WTC11 (cell line): Measurements from ENCODE around the gene TRAF3IP1. TPM values are rescaled to one million over a fixed set of nuclear protein-coding genes. Genes with fewer than 3 reads are reported as not detected.

Experiments
- ATAC-seq: fragments of 200-7000 bp; cut with Tn5 transposase; 2 replicates; pipeline ENCODE4 v1.10.0; 2021; ENCODE audit warnings: mild to moderate bottlenecking, moderate library complexity
- CTCF ChIA-PET: fragments of 300-600 bp; sonication (Branson Sonifier 250); formaldehyde crosslinking; loops from one replicate; lab custom pipeline; 2021; ENCODE audit warnings: antibody characterized with exemption; lab: Charles Lee
- POLR2A ChIA-PET: fragments of 350-600 bp; sonication (Branson Sonifier 250); formaldehyde crosslinking; loops from one replicate; lab custom pipeline; 2021; ENCODE audit warnings: antibody characterized with exemption; lab: Charles Lee
- DNase-seq: peaks from one replicate; pipeline ENCODE4 v3.0.0; 2021; ENCODE audit warnings: low spot score
- H3K27ac Mint-ChIP-seq: 2 replicates; pipeline ENCODE4 v1.8.0; 2021; ENCODE audit warnings: mixed read lengths
- H3K27me3 Mint-ChIP-seq: 2 replicates; pipeline ENCODE4 v1.8.0; 2021; ENCODE audit warnings: low read depth, mild to moderate bottlenecking, moderate library complexity, mixed read lengths
- H3K36me3 Mint-ChIP-seq: 2 replicates; pipeline ENCODE4 v1.8.0; 2021; ENCODE audit warnings: mixed read lengths
- H3K4me1 Mint-ChIP-seq: 2 replicates; pipeline ENCODE4 v1.8.0; 2022; ENCODE audit warnings: mixed read lengths
- H3K4me3 Mint-ChIP-seq: 2 replicates; pipeline ENCODE4 v1.8.0; 2021; ENCODE audit warnings: mild to moderate bottlenecking, moderate library complexity, mixed read lengths
- H3K9me3 Mint-ChIP-seq: 2 replicates; pipeline ENCODE4 v1.8.0; 2021; ENCODE audit warnings: mixed read lengths
- ATF1 ChIP-seq: sonication (generic); formaldehyde crosslinking; IDR thresholded peaks from 2 replicates; pipeline ENCODE4 v1.8.1; 2023; ENCODE audit warnings: mild to moderate bottlenecking, moderate library complexity, missing genetic modification reagents
- FOXJ3 ChIP-seq: sonication (generic); formaldehyde crosslinking; IDR thresholded peaks from 2 replicates; pipeline ENCODE4 v1.9.0; 2021; ENCODE audit warnings: missing genetic modification reagents, mild to moderate bottlenecking, borderline replicate concordance
- FOXP1 ChIP-seq: sonication (generic); formaldehyde crosslinking; IDR thresholded peaks from 2 replicates; pipeline ENCODE4 v1.8.0; 2022; ENCODE audit warnings: missing genetic modification reagents, mild to moderate bottlenecking, moderate library complexity, borderline replicate concordance
- GABPB1 ChIP-seq: sonication (generic); formaldehyde crosslinking; IDR thresholded peaks from 2 replicates; pipeline ENCODE4 v1.8.1; 2023; ENCODE audit warnings: mild to moderate bottlenecking, missing genetic modification reagents
- JAZF1 ChIP-seq: fragments of 250-450 bp; sonication (Bioruptor Pico); IDR thresholded peaks from 2 replicates; pipeline ENCODE4 v1.9.0; 2021; ENCODE audit warnings: moderate library complexity, mild to moderate bottlenecking, inconsistent platforms
- NFATC4 ChIP-seq: fragments of 250-450 bp; sonication (Bioruptor Pico); IDR thresholded peaks from 2 replicates; pipeline ENCODE4 v1.9.0; 2021; ENCODE audit warnings: mild to moderate bottlenecking
- NFE2L1 ChIP-seq: sonication (generic); formaldehyde crosslinking; IDR thresholded peaks from 2 replicates; pipeline ENCODE4 v1.8.1; 2023; ENCODE audit warnings: missing genetic modification reagents
- NFYB ChIP-seq: sonication (generic); formaldehyde crosslinking; conservative IDR thresholded peaks from 2 replicates; pipeline ENCODE4 v1.8.0; 2022; ENCODE audit warnings: low read depth, missing genetic modification reagents
- NR3C1 ChIP-seq: sonication (generic); formaldehyde crosslinking; conservative IDR thresholded peaks from 2 replicates; pipeline ENCODE4 v1.8.1; 2023; ENCODE audit warnings: low read depth, mild to moderate bottlenecking, missing genetic modification reagents
- PRRX2 ChIP-seq: fragments of 250-450 bp; sonication (Bioruptor Pico); IDR thresholded peaks from 2 replicates; pipeline ENCODE4 v1.8.0; 2021; ENCODE audit warnings: mild to moderate bottlenecking
- TEAD1 ChIP-seq: sonication (generic); formaldehyde crosslinking; IDR thresholded peaks from 2 replicates; pipeline ENCODE4 v1.8.0; 2022; ENCODE audit warnings: mild to moderate bottlenecking, missing genetic modification reagents
- TEAD4 ChIP-seq: sonication (generic); formaldehyde crosslinking; IDR thresholded peaks from 2 replicates; pipeline ENCODE4 v1.8.0; 2022; ENCODE audit warnings: mild to moderate bottlenecking, missing genetic modification reagents
- total RNA-seq: library from RNA; stranded (reverse); gene quantifications from 3 replicates; pipeline ENCODE4 v1.2.3, GENCODE V29; 2021
- TF ChIP-seq, protein P1 (sequence below): sonication (generic); formaldehyde crosslinking; IDR thresholded peaks from 2 replicates; pipeline ENCODE4 v1.8.0; 2023; ENCODE audit warnings: mild to moderate bottlenecking, missing genetic modification reagents
- TF ChIP-seq, protein P2 (sequence below): fragments of 250-450 bp; sonication (Bioruptor Pico); IDR thresholded peaks from 2 replicates; pipeline ENCODE4 v1.9.0; 2021; ENCODE audit warnings: mild to moderate bottlenecking
- TF ChIP-seq, protein P3 (sequence below): sonication (generic); formaldehyde crosslinking; IDR thresholded peaks from 2 replicates; pipeline ENCODE4 v1.8.1; 2023; ENCODE audit warnings: mild to moderate bottlenecking, moderate library complexity, missing genetic modification reagents
- TF ChIP-seq, protein P4 (sequence below): fragments of 250-450 bp; sonication (Bioruptor Pico); IDR thresholded peaks from 2 replicates; pipeline ENCODE4 v1.9.0; 2021; ENCODE audit warnings: mild to moderate bottlenecking, borderline replicate concordance
- TF ChIP-seq, protein P5 (sequence below): sonication (generic); formaldehyde crosslinking; IDR thresholded peaks from 2 replicates; pipeline ENCODE4 v1.8.0; 2022; ENCODE audit warnings: missing genetic modification reagents

The TRAF3IP1 gene
- total RNA-seq, 1 experiment from 2014 or later, result 18.7 TPM

DNA sequence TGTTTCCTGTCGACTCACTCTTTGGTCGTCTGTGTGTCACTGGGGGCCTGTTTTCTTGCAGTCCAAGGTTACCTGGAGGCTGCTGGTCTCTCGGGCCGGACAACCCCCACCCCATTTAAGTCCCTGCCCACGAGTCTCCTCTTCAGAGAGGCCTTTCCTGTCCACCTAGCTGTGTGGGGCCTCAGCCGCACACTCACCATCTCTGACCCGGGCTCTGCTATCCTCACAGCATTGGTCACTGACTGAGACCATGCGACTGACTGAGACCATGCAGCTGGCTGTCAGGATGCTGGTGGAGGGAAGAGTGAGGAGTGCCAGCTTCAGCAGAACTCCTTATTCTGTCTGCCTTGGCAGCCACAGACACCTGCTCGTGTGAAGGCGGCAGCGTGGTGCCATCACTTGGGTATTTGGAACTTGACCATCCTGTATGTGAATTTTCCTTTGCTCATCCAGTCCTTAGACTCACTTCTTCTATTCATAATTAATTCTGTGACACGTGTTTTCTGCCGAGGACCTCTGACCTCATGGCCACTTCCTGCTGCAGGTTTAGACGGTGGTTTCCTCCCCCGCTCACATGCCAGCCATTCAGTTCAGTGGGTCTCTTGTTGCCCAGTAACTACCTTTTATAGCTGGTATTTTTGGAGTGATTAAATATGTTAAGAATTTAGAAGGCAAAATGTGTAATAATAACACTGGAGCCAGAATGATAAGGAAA is 58.9 kb downstream of the TRAF3IP1 start:
- no peak overlapping the region for H3K27ac Mint-ChIP-seq
- DNase-seq, result no peak
- TF ChIP-seq, protein P1, sequence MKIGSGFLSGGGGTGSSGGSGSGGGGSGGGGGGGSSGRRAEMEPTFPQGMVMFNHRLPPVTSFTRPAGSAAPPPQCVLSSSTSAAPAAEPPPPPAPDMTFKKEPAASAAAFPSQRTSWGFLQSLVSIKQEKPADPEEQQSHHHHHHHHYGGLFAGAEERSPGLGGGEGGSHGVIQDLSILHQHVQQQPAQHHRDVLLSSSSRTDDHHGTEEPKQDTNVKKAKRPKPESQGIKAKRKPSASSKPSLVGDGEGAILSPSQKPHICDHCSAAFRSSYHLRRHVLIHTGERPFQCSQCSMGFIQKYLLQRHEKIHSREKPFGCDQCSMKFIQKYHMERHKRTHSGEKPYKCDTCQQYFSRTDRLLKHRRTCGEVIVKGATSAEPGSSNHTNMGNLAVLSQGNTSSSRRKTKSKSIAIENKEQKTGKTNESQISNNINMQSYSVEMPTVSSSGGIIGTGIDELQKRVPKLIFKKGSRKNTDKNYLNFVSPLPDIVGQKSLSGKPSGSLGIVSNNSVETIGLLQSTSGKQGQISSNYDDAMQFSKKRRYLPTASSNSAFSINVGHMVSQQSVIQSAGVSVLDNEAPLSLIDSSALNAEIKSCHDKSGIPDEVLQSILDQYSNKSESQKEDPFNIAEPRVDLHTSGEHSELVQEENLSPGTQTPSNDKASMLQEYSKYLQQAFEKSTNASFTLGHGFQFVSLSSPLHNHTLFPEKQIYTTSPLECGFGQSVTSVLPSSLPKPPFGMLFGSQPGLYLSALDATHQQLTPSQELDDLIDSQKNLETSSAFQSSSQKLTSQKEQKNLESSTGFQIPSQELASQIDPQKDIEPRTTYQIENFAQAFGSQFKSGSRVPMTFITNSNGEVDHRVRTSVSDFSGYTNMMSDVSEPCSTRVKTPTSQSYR, result no peak
- TF ChIP-seq PRRX2 (CRISPR knock-in tag) (no peak), ATF1 (no peak), TEAD1 (CRISPR knock-in tag) (no peak), FOXP1 (CRISPR knock-in tag) (no peak), NFATC4 (no peak), TEAD4 (CRISPR knock-in tag) (no peak), GABPB1 (CRISPR knock-in tag) (no peak), NFE2L1 (CRISPR knock-in tag) (no peak), JAZF1 (no peak), NFYB (no peak), NR3C1 (no peak), FOXJ3 (CRISPR knock-in tag) (no peak)
- TF ChIP-seq, protein P2, sequence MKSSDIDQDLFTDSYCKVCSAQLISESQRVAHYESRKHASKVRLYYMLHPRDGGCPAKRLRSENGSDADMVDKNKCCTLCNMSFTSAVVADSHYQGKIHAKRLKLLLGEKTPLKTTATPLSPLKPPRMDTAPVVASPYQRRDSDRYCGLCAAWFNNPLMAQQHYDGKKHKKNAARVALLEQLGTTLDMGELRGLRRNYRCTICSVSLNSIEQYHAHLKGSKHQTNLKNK (CRISPR knock-in tag), result no peak
- TF ChIP-seq, protein P3, sequence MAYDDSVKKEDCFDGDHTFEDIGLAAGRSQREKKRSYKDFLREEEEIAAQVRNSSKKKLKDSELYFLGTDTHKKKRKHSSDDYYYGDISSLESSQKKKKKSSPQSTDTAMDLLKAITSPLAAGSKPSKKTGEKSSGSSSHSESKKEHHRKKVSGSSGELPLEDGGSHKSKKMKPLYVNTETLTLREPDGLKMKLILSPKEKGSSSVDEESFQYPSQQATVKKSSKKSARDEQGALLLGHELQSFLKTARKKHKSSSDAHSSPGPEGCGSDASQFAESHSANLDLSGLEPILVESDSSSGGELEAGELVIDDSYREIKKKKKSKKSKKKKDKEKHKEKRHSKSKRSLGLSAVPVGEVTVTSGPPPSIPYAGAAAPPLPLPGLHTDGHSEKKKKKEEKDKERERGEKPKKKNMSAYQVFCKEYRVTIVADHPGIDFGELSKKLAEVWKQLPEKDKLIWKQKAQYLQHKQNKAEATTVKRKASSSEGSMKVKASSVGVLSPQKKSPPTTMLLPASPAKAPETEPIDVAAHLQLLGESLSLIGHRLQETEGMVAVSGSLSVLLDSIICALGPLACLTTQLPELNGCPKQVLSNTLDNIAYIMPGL (CRISPR knock-in tag), result no peak
- TF ChIP-seq, protein P4, sequence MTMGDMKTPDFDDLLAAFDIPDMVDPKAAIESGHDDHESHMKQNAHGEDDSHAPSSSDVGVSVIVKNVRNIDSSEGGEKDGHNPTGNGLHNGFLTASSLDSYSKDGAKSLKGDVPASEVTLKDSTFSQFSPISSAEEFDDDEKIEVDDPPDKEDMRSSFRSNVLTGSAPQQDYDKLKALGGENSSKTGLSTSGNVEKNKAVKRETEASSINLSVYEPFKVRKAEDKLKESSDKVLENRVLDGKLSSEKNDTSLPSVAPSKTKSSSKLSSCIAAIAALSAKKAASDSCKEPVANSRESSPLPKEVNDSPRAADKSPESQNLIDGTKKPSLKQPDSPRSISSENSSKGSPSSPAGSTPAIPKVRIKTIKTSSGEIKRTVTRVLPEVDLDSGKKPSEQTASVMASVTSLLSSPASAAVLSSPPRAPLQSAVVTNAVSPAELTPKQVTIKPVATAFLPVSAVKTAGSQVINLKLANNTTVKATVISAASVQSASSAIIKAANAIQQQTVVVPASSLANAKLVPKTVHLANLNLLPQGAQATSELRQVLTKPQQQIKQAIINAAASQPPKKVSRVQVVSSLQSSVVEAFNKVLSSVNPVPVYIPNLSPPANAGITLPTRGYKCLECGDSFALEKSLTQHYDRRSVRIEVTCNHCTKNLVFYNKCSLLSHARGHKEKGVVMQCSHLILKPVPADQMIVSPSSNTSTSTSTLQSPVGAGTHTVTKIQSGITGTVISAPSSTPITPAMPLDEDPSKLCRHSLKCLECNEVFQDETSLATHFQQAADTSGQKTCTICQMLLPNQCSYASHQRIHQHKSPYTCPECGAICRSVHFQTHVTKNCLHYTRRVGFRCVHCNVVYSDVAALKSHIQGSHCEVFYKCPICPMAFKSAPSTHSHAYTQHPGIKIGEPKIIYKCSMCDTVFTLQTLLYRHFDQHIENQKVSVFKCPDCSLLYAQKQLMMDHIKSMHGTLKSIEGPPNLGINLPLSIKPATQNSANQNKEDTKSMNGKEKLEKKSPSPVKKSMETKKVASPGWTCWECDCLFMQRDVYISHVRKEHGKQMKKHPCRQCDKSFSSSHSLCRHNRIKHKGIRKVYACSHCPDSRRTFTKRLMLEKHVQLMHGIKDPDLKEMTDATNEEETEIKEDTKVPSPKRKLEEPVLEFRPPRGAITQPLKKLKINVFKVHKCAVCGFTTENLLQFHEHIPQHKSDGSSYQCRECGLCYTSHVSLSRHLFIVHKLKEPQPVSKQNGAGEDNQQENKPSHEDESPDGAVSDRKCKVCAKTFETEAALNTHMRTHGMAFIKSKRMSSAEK (CRISPR knock-in tag), result no peak
- TF ChIP-seq, protein P5, sequence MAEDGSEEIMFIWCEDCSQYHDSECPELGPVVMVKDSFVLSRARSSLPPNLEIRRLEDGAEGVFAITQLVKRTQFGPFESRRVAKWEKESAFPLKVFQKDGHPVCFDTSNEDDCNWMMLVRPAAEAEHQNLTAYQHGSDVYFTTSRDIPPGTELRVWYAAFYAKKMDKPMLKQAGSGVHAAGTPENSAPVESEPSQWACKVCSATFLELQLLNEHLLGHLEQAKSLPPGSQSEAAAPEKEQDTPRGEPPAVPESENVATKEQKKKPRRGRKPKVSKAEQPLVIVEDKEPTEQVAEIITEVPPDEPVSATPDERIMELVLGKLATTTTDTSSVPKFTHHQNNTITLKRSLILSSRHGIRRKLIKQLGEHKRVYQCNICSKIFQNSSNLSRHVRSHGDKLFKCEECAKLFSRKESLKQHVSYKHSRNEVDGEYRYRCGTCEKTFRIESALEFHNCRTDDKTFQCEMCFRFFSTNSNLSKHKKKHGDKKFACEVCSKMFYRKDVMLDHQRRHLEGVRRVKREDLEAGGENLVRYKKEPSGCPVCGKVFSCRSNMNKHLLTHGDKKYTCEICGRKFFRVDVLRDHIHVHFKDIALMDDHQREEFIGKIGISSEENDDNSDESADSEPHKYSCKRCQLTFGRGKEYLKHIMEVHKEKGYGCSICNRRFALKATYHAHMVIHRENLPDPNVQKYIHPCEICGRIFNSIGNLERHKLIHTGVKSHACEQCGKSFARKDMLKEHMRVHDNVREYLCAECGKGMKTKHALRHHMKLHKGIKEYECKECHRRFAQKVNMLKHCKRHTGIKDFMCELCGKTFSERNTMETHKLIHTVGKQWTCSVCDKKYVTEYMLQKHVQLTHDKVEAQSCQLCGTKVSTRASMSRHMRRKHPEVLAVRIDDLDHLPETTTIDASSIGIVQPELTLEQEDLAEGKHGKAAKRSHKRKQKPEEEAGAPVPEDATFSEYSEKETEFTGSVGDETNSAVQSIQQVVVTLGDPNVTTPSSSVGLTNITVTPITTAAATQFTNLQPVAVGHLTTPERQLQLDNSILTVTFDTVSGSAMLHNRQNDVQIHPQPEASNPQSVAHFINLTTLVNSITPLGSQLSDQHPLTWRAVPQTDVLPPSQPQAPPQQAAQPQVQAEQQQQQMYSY (CRISPR knock-in tag), result no peak
- TF ChIP-seq, all 79 proteins: peak for 0
- Mint-ChIP-seq H3K27me3 (no peaks in the 10 kb centered on the region), H3K36me3 (peaks cover 17% of the 10 kb centered on the region), H3K4me1 (peaks cover 19% of the 10 kb centered on the region), H3K4me3 (no peak overlapping the region), H3K9me3 (peaks cover 8% of the 10 kb centered on the region)
- CTCF ChIA-PET, result interaction anchor here (1.0 to 2.5 kb wide), 4 partner anchors 8 to 26 kb away, joined by 3 to 11 read pairs (median 4); no protein-coding TSS in a partner anchor
- POLR2A ChIA-PET, result no interaction called here
- no peak for ATAC-seq
